HepG2 (cell line): ENCODE data around the gene LMNA. TPM values are rescaled to one million over a fixed set of nuclear protein-coding genes. Genes with fewer than 3 reads are reported as not detected.
A peak's percentile ranks its signal among the peaks of the same experiment; 100 is the strongest.

Experiments used
- ATF7 ChIP-seq, 2 experiments: fragments of 450-650 bp in 1 of 2; sonication (generic) in 1 of 2; formaldehyde crosslinking in 1 of 2; IDR thresholded peaks; 2 replicates each; pipeline versions ENCODE4 v1.4.0 to v1.6.1; 2016 to 2020; ENCODE audit warnings: antibody characterized with exemption in 1 of 2, mild to moderate bottlenecking in 1 of 2, missing genetic modification reagents in 1 of 2
- CBX2 ChIP-seq, 2 experiments: fragments of 200-600 bp in 1 of 2; sonication (generic); formaldehyde crosslinking in 1 of 2; IDR thresholded peaks; 2 replicates each; pipeline versions ENCODE4 v1.7.0 to v1.8.1; 2018 to 2022; ENCODE audit warnings: low read depth in 2 of 2, low read length in 1 of 2, mild to moderate bottlenecking in 1 of 2, missing genetic modification reagents in 1 of 2
- CREB1 ChIP-seq, 2 experiments: fragments of 450-650 bp in 1 of 2; IDR thresholded peaks; 2 replicates each; pipeline ENCODE4 v1.6.1; 2016 to 2017; ENCODE audit warnings: control low read depth in 1 of 2, mild to moderate bottlenecking in 1 of 2, missing compliant biosample characterization in 1 of 2, missing genetic modification characterization in 1 of 2
- MIER2 ChIP-seq: IDR thresholded peaks from 2 replicates; pipeline ENCODE4 v1.6.1; 2016; ENCODE audit warnings: missing biosample characterization, missing genetic modification reagents
- RBFOX2 ChIP-seq: fragments of 200-400 bp; formaldehyde crosslinking; IDR thresholded peaks from 2 replicates; pipeline ENCODE4 v1.6.1; 2017; ENCODE audit warnings: low read depth, mild to moderate bottlenecking, low read length
- RCOR2 ChIP-seq: IDR thresholded peaks from 2 replicates; pipeline ENCODE4 v1.6.1; 2016; ENCODE audit warnings: missing biosample characterization, missing genetic modification reagents
- SMARCC2 ChIP-seq: fragments of 450-650 bp; IDR thresholded peaks from 2 replicates; pipeline ENCODE4 v1.6.1; 2017; ENCODE audit warnings: antibody characterized with exemption, mild to moderate bottlenecking
- ZNF10 ChIP-seq: sonication (generic); formaldehyde crosslinking; IDR thresholded peaks from 2 replicates; pipeline ENCODE4 v1.4.0; 2020; ENCODE audit warnings: mild to moderate bottlenecking, low read depth, missing genetic modification reagents, borderline replicate concordance
- ZNF75D ChIP-seq: sonication (generic); formaldehyde crosslinking; IDR thresholded peaks from 2 replicates; pipeline ENCODE4 v1.8.1; 2023; ENCODE audit warnings: missing genetic modification reagents, mild to moderate bottlenecking, borderline replicate concordance
- polyA plus RNA-seq, 8 experiments: library from polyadenylated mRNA; depleted of rRNA in 3 of 8; stranded (reverse) in 7 of 8; unstranded in 1 of 8; fragments of >200 nt; fragmentation: Illumina TruSeq in 4 of 8; extraction: Trizol in 4 of 8; gene quantifications; 2 replicates each; pipeline versions ENCODE4 v1.2.1 to v1.2.3, GENCODE V29; 2011 to 2016; ENCODE audit warnings: low read depth in 4 of 8, missing spikeins in 1 of 8, mixed read lengths in 1 of 8; ENCODE audit not compliant: insufficient read depth in 1 of 8
- total RNA-seq, 5 experiments: library from RNA; depleted of rRNA; stranded (reverse); fragments of >200 nt; fragmentation: Illumina TruSeq; extraction: Trizol; gene quantifications; 2 replicates each; pipeline ENCODE4 v1.2.3, GENCODE V29; 2016; ENCODE audit warnings: low read depth in 1 of 5
- TF ChIP-seq, protein P1 (sequence below): IDR thresholded peaks from 2 replicates; pipeline ENCODE4 v1.6.1; 2016; ENCODE audit warnings: missing compliant biosample characterization, missing genetic modification reagents, borderline replicate concordance
- TF ChIP-seq, protein P2 (sequence below): sonication (generic); formaldehyde crosslinking; IDR thresholded peaks from 2 replicates; pipeline ENCODE4 v1.4.0; 2020; ENCODE audit warnings: missing genetic modification reagents, borderline replicate concordance
- TF ChIP-seq, protein P3 (sequence below): sonication (generic); formaldehyde crosslinking; IDR thresholded peaks from 2 replicates; pipeline ENCODE4 v1.4.0; 2020; ENCODE audit warnings: missing genetic modification reagents, borderline replicate concordance
- TF ChIP-seq, protein P4 (sequence below): sonication (generic); formaldehyde crosslinking; IDR thresholded peaks from 2 replicates; pipeline ENCODE4 v1.4.0; 2020; ENCODE audit warnings: mild to moderate bottlenecking, missing genetic modification reagents
- TF ChIP-seq, protein P5 (sequence below): IDR thresholded peaks from 2 replicates; pipeline ENCODE4 v1.6.1; 2016; ENCODE audit warnings: low read depth, borderline replicate concordance
- TF ChIP-seq, protein P6 (sequence below): IDR thresholded peaks from 2 replicates; pipeline ENCODE4 v1.6.1; 2016; ENCODE audit warnings: missing genetic modification reagents, missing compliant biosample characterization

The LMNA gene
- total and polyA plus RNA-seq, 2 of the 13 experiments (the other 11 are each of a cell fraction or from before 2014, with no cell fraction given): 107 to 225 TPM

DNA sequence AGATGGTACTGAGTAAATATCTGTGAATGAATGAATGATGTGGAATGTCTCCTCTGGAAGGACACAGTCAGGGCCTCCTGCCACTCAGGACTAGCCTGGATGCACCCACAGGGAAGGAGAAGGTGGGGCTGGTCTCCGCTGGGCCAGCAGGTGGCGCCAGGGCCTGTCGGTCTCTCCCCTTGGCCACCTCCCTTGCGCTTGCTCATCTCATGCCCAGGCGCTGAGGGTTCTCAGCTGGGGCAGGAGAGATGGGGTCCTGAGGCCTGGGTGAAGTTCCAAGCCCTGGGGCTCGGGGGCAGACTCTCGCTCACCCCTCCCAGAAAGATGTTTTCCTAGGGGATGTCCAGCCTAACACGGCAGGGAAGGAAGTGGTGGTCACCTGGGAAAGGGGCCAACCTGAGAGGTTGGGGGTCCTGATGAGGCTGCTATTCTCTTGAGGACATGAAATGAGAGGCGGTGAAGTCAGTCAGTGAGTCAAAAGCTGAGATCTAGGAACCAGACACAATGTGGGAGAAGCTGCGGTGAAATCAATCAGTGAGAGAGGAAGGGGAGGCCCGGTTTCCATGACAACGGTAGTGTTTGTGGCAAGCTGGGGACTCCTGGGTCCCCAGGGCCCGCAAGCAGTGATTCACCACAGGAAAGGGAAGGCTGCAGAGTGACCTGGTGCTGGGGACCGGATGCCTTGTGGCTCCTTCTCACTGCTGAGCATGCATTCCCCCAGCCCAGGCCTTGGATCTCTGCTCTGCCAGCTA lies 17.7 kb upstream of the LMNA start (continued):
- TF ChIP-seq, protein P1, sequence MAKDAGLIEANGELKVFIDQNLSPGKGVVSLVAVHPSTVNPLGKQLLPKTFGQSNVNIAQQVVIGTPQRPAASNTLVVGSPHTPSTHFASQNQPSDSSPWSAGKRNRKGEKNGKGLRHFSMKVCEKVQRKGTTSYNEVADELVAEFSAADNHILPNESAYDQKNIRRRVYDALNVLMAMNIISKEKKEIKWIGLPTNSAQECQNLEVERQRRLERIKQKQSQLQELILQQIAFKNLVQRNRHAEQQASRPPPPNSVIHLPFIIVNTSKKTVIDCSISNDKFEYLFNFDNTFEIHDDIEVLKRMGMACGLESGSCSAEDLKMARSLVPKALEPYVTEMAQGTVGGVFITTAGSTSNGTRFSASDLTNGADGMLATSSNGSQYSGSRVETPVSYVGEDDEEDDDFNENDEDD (CRISPR knock-in tag): no peak
- TF ChIP-seq ATF7 (IDR thresholded peaks at IDR 0.05) (no peak), ATF7 (CRISPR knock-in tag; IDR thresholded peaks at IDR 0.05) (no peak), ZNF10 (CRISPR knock-in tag) (no peak), SMARCC2 (no peak), MIER2 (no peak), RBFOX2 (no peak), ZNF75D (no peak), RCOR2 (CRISPR knock-in tag) (no peak), CREB1 (IDR thresholded peaks at IDR 0.05) (no peak), CREB1 (CRISPR knock-in tag; IDR thresholded peaks at IDR 0.05) (no peak), CBX2 (IDR thresholded peaks at IDR 0.05; ENCODE audit: low read depth, low read length) (no peak), CBX2 (CRISPR knock-in tag; IDR thresholded peaks at IDR 0.05; ENCODE audit: low read depth) (no peak)
- TF ChIP-seq, protein P2, sequence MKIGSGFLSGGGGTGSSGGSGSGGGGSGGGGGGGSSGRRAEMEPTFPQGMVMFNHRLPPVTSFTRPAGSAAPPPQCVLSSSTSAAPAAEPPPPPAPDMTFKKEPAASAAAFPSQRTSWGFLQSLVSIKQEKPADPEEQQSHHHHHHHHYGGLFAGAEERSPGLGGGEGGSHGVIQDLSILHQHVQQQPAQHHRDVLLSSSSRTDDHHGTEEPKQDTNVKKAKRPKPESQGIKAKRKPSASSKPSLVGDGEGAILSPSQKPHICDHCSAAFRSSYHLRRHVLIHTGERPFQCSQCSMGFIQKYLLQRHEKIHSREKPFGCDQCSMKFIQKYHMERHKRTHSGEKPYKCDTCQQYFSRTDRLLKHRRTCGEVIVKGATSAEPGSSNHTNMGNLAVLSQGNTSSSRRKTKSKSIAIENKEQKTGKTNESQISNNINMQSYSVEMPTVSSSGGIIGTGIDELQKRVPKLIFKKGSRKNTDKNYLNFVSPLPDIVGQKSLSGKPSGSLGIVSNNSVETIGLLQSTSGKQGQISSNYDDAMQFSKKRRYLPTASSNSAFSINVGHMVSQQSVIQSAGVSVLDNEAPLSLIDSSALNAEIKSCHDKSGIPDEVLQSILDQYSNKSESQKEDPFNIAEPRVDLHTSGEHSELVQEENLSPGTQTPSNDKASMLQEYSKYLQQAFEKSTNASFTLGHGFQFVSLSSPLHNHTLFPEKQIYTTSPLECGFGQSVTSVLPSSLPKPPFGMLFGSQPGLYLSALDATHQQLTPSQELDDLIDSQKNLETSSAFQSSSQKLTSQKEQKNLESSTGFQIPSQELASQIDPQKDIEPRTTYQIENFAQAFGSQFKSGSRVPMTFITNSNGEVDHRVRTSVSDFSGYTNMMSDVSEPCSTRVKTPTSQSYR: no peak; the same call in 1 of the 2 replicates
- TF ChIP-seq, protein P3, sequence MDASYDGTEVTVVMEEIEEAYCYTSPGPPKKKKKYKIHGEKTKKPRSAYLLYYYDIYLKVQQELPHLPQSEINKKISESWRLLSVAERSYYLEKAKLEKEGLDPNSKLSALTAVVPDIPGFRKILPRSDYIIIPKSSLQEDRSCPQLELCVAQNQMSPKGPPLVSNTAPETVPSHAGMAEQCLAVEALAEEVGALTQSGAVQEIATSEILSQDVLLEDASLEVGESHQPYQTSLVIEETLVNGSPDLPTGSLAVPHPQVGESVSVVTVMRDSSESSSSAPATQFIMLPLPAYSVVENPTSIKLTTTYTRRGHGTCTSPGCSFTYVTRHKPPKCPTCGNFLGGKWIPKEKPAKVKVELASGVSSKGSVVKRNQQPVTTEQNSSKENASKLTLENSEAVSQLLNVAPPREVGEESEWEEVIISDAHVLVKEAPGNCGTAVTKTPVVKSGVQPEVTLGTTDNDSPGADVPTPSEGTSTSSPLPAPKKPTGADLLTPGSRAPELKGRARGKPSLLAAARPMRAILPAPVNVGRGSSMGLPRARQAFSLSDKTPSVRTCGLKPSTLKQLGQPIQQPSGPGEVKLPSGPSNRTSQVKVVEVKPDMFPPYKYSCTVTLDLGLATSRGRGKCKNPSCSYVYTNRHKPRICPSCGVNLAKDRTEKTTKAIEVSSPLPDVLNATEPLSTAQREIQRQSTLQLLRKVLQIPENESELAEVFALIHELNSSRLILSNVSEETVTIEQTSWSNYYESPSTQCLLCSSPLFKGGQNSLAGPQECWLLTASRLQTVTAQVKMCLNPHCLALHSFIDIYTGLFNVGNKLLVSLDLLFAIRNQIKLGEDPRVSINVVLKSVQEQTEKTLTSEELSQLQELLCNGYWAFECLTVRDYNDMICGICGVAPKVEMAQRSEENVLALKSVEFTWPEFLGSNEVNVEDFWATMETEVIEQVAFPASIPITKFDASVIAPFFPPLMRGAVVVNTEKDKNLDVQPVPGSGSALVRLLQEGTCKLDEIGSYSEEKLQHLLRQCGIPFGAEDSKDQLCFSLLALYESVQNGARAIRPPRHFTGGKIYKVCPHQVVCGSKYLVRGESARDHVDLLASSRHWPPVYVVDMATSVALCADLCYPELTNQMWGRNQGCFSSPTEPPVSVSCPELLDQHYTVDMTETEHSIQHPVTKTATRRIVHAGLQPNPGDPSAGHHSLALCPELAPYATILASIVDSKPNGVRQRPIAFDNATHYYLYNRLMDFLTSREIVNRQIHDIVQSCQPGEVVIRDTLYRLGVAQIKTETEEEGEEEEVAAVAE: no peak
- TF ChIP-seq, protein P4, sequence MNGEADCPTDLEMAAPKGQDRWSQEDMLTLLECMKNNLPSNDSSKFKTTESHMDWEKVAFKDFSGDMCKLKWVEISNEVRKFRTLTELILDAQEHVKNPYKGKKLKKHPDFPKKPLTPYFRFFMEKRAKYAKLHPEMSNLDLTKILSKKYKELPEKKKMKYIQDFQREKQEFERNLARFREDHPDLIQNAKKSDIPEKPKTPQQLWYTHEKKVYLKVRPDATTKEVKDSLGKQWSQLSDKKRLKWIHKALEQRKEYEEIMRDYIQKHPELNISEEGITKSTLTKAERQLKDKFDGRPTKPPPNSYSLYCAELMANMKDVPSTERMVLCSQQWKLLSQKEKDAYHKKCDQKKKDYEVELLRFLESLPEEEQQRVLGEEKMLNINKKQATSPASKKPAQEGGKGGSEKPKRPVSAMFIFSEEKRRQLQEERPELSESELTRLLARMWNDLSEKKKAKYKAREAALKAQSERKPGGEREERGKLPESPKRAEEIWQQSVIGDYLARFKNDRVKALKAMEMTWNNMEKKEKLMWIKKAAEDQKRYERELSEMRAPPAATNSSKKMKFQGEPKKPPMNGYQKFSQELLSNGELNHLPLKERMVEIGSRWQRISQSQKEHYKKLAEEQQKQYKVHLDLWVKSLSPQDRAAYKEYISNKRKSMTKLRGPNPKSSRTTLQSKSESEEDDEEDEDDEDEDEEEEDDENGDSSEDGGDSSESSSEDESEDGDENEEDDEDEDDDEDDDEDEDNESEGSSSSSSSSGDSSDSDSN (CRISPR knock-in tag): 0 out of 2 replicates have a peak, but pooled peaks have one; percentile 25
- TF ChIP-seq, protein P5, sequence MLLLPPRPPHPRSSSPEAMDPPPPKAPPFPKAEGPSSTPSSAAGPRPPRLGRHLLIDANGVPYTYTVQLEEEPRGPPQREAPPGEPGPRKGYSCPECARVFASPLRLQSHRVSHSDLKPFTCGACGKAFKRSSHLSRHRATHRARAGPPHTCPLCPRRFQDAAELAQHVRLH: no peak
- TF ChIP-seq, protein P6, sequence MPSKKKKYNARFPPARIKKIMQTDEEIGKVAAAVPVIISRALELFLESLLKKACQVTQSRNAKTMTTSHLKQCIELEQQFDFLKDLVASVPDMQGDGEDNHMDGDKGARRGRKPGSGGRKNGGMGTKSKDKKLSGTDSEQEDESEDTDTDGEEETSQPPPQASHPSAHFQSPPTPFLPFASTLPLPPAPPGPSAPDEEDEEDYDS: peak; percentile 26; the same call in 1 of the 2 replicates
